NCI-H2196 (cell line): ENCODE results near the gene MOGAT3.

ENCODE experiments used
- DNase-seq: peaks from one replicate; lab custom pipeline; 2025; ENCODE audit not compliant: unreplicated experiment; lab: John Stamatoyannopoulos, UW

The MOGAT3 gene

GRCh38 chr7:101172854-101173751 lies 27.7 kb downstream of the MOGAT3 start:
- DNase-seq, result peak; percentile 96

GRCh38 chr7:101172005-101172853 lies 28.6 kb downstream of the MOGAT3 start:
- peak; percentile 84 for DNase-seq

GRCh38 chr7:101171442-101171837 lies 29.4 kb downstream of the MOGAT3 start:
- DNase-seq, result no peak

- DNase-seq, result no peak
These were observed 30.0 kb downstream of the MOGAT3 start for GRCh38 chr7:101170617-101171441.

GRCh38 chr7:101169838-101170551 lies 30.8 kb downstream of the MOGAT3 start:
- no peak for DNase-seq

GRCh38 chr7:101169110-101169837 lies 31.6 kb downstream of the MOGAT3 start:
- DNase-seq, result no peak

- no peak for DNase-seq
These were observed 32.3 kb downstream of the MOGAT3 start for GRCh38 chr7:101168412-101169049.

GRCh38 chr7:101167645-101168411 lies 33.0 kb downstream of the MOGAT3 start:
- DNase-seq, result no peak

- peak; percentile 13 for DNase-seq
These were observed 33.8 kb downstream of the MOGAT3 start for GRCh38 chr7:101166909-101167644.

- DNase-seq, result no peak
These were observed 34.3 kb downstream of the MOGAT3 start for GRCh38 chr7:101166648-101166908.

GRCh38 chr7:101165958-101166647 lies 34.7 kb downstream of the MOGAT3 start:
- no peak for DNase-seq

GRCh38 chr7:101165075-101165957 lies 35.5 kb downstream of the MOGAT3 start, which contains the start of gene VGF:
Gene VGF (minus strand): TSS chr7:101165569. CDS start chr7:101164843, 726 bp downstream.
- DNase-seq, result peak; percentile 99

- peak; percentile 16 for DNase-seq
These were observed 36.6 kb downstream of the MOGAT3 start for GRCh38 chr7:101164071-101164840.

- peak; percentile 80 for DNase-seq
These were observed 37.4 kb downstream of the MOGAT3 start for GRCh38 chr7:101163279-101164070.
